ENCODE data around the gene SPRTN. TPM values are rescaled to one million over a fixed set of nuclear protein-coding genes. Genes with fewer than 3 reads are reported as not detected.

The SPRTN gene
- total RNA-seq, 2 donors from 2014 or later = 6.7 to 15.2 TPM

- Mint-ChIP-seq H3K27ac (no peak overlapping the region), H3K36me3 (ENCODE audit: low read depth) (peaks cover 71% of the 10 kb centered on the region), H3K4me1 (no peaks in the 10 kb centered on the region), H3K9me3 (no peaks in the 10 kb centered on the region), H3K4me3 (no peak overlapping the region), H3K27me3 (no peaks in the 10 kb centered on the region)
- ATAC-seq (replicated peaks) = no peak
These were observed 13.7 kb downstream of the SPRTN start for GRCh38 chr1:231351816-231352215.

GRCh38 chr1:231353086-231353485 is 15.0 kb downstream of the SPRTN start:
- Mint-ChIP-seq H3K27ac (no peak overlapping the region), H3K4me3 (no peak overlapping the region), H3K9me3 (no peaks in the 10 kb centered on the region), H3K4me1 (peaks cover 6% of the 10 kb centered on the region), H3K27me3 (no peaks in the 10 kb centered on the region), H3K36me3 (ENCODE audit: low read depth) (peaks cover 59% of the 10 kb centered on the region)
- ATAC-seq (replicated peaks) = no peak

- Mint-ChIP-seq H3K27ac (no peak overlapping the region), H3K9me3 (no peaks in the 10 kb centered on the region), H3K27me3 (no peaks in the 10 kb centered on the region), H3K4me3 (no peak overlapping the region), H3K4me1 (peaks cover 7% of the 10 kb centered on the region), H3K36me3 (ENCODE audit: low read depth) (peaks cover 46% of the 10 kb centered on the region)
- no peak for ATAC-seq (replicated peaks)
These were observed 16.4 kb downstream of the SPRTN start for GRCh38 chr1:231354330-231355020.

- H3K9me3 Mint-ChIP-seq = no peaks in the 10 kb centered on the region
- no peak overlapping the region for H3K4me3 Mint-ChIP-seq
- peak overlapping the region; percentile 75 for H3K27ac Mint-ChIP-seq
- peaks cover 45% of the 10 kb centered on the region for H3K36me3 Mint-ChIP-seq (ENCODE audit: low read depth)
- H3K4me1 Mint-ChIP-seq = peaks cover 7% of the 10 kb centered on the region
- no peak for ATAC-seq (replicated peaks)
- H3K27me3 Mint-ChIP-seq = no peaks in the 10 kb centered on the region
These were observed 17.1 kb downstream of the SPRTN start for GRCh38 chr1:231355171-231355570.

GRCh38 chr1:231357187-231357772 is 19.2 kb downstream of the SPRTN start:
- H3K9me3 Mint-ChIP-seq = no peaks in the 10 kb centered on the region
- no peak overlapping the region for H3K27ac Mint-ChIP-seq
- H3K27me3 Mint-ChIP-seq = no peaks in the 10 kb centered on the region
- H3K4me1 Mint-ChIP-seq = peaks cover 7% of the 10 kb centered on the region
- H3K4me3 Mint-ChIP-seq = no peak overlapping the region
- no peak for ATAC-seq (replicated peaks)
- peaks cover 39% of the 10 kb centered on the region for H3K36me3 Mint-ChIP-seq (ENCODE audit: low read depth)

GRCh38 chr1:231357831-231358354 is 19.8 kb downstream of the SPRTN start:
- peaks cover 38% of the 10 kb centered on the region for H3K36me3 Mint-ChIP-seq (ENCODE audit: low read depth)
- H3K9me3 Mint-ChIP-seq = no peaks in the 10 kb centered on the region
- no peaks in the 10 kb centered on the region for H3K27me3 Mint-ChIP-seq
- H3K4me3 Mint-ChIP-seq = no peak overlapping the region
- H3K27ac Mint-ChIP-seq = no peak overlapping the region
- peak; percentile 85 for ATAC-seq (replicated peaks)
- peaks cover 7% of the 10 kb centered on the region for H3K4me1 Mint-ChIP-seq

- peaks cover 7% of the 10 kb centered on the region for H3K4me1 Mint-ChIP-seq
- H3K36me3 Mint-ChIP-seq (ENCODE audit: low read depth) = peaks cover 42% of the 10 kb centered on the region
- peak; percentile 45 for ATAC-seq (replicated peaks)
- H3K4me3 Mint-ChIP-seq = no peak overlapping the region
- H3K9me3 Mint-ChIP-seq = no peaks in the 10 kb centered on the region
- H3K27me3 Mint-ChIP-seq = no peaks in the 10 kb centered on the region
- no peak overlapping the region for H3K27ac Mint-ChIP-seq
These were observed 21.0 kb downstream of the SPRTN start for GRCh38 chr1:231359113-231359512.

GRCh38 chr1:231362325-231362724 is 24.2 kb downstream of the SPRTN start:
- Mint-ChIP-seq H3K36me3 (ENCODE audit: low read depth) (peaks cover 67% of the 10 kb centered on the region), H3K27me3 (no peaks in the 10 kb centered on the region), H3K4me1 (peaks cover 7% of the 10 kb centered on the region), H3K27ac (no peak overlapping the region), H3K9me3 (no peaks in the 10 kb centered on the region), H3K4me3 (no peak overlapping the region)
- no peak for ATAC-seq (replicated peaks)

GRCh38 chr1:231363624-231364023 is 25.5 kb downstream of the SPRTN start:
- Mint-ChIP-seq H3K4me3 (no peak overlapping the region), H3K27me3 (no peaks in the 10 kb centered on the region), H3K36me3 (ENCODE audit: low read depth) (peaks cover 80% of the 10 kb centered on the region), H3K9me3 (no peaks in the 10 kb centered on the region), H3K27ac (no peak overlapping the region), H3K4me1 (no peaks in the 10 kb centered on the region)
- no peak for ATAC-seq (replicated peaks)

- H3K36me3 Mint-ChIP-seq (ENCODE audit: low read depth) = peaks cover 86% of the 10 kb centered on the region
- H3K4me1 Mint-ChIP-seq = peaks cover 4% of the 10 kb centered on the region
- no peak for ATAC-seq (replicated peaks)
- H3K27me3 Mint-ChIP-seq = no peaks in the 10 kb centered on the region
- no peaks in the 10 kb centered on the region for H3K9me3 Mint-ChIP-seq
- H3K4me3 Mint-ChIP-seq = no peak overlapping the region
- H3K27ac Mint-ChIP-seq = no peak overlapping the region
These were observed 26.1 kb downstream of the SPRTN start for GRCh38 chr1:231364192-231364591.

GRCh38 chr1:231369282-231369681 is 31.2 kb downstream of the SPRTN start:
- H3K27me3 Mint-ChIP-seq = no peaks in the 10 kb centered on the region
- no peak for ATAC-seq (replicated peaks)
- no peaks in the 10 kb centered on the region for H3K9me3 Mint-ChIP-seq
- peaks cover 5% of the 10 kb centered on the region for H3K4me1 Mint-ChIP-seq
- H3K36me3 Mint-ChIP-seq (ENCODE audit: low read depth) = peaks cover 82% of the 10 kb centered on the region
- H3K27ac Mint-ChIP-seq = peak overlapping the region; percentile 48
- no peak overlapping the region for H3K4me3 Mint-ChIP-seq

GRCh38 chr1:231372501-231372900 is 34.4 kb downstream of the SPRTN start:
- ATAC-seq (replicated peaks) = no peak
- no peak overlapping the region for H3K27ac Mint-ChIP-seq
- H3K36me3 Mint-ChIP-seq (ENCODE audit: low read depth) = peaks cover 58% of the 10 kb centered on the region

GRCh38 chr1:231374394-231374793 is 36.3 kb downstream of the SPRTN start:
- no peaks in the 10 kb centered on the region for H3K9me3 Mint-ChIP-seq
- peaks cover 27% of the 10 kb centered on the region for H3K4me1 Mint-ChIP-seq
- no peak overlapping the region for H3K27ac Mint-ChIP-seq
- no peak for ATAC-seq (replicated peaks)
- no peak overlapping the region for H3K4me3 Mint-ChIP-seq
- peaks cover 40% of the 10 kb centered on the region for H3K36me3 Mint-ChIP-seq (ENCODE audit: low read depth)
- H3K27me3 Mint-ChIP-seq = no peaks in the 10 kb centered on the region

More at GRCh38 chr1:231372501-231372900, 34.4 kb downstream of the SPRTN start:
- H3K4me1 Mint-ChIP-seq = peaks cover 25% of the 10 kb centered on the region
- H3K9me3 Mint-ChIP-seq = no peaks in the 10 kb centered on the region
- no peaks in the 10 kb centered on the region for H3K27me3 Mint-ChIP-seq
- no peak overlapping the region for H3K4me3 Mint-ChIP-seq

- peaks cover 34% of the 10 kb centered on the region for H3K4me1 Mint-ChIP-seq
- ATAC-seq (replicated peaks) = no peak
- H3K36me3 Mint-ChIP-seq (ENCODE audit: low read depth) = peaks cover 35% of the 10 kb centered on the region
- no peak overlapping the region for H3K27ac Mint-ChIP-seq
- no peaks in the 10 kb centered on the region for H3K27me3 Mint-ChIP-seq
- no peaks in the 10 kb centered on the region for H3K9me3 Mint-ChIP-seq
- no peak overlapping the region for H3K4me3 Mint-ChIP-seq
These were observed 38.0 kb downstream of the SPRTN start for GRCh38 chr1:231376101-231376500.

- H3K4me1 Mint-ChIP-seq = peaks cover 34% of the 10 kb centered on the region
These were observed 38.9 kb downstream of the SPRTN start for GRCh38 chr1:231376875-231377549.

More at GRCh38 chr1:231376875-231377549, 38.9 kb downstream of the SPRTN start:
- Mint-ChIP-seq H3K4me3 (peak overlapping the region; percentile 57), H3K27me3 (no peaks in the 10 kb centered on the region), H3K27ac (peak overlapping the region; percentile 83), H3K36me3 (ENCODE audit: low read depth) (peaks cover 28% of the 10 kb centered on the region), H3K9me3 (no peaks in the 10 kb centered on the region)
- peak; percentile 92 for ATAC-seq (replicated peaks)

All from activated T-helper 17 cell treated with anti-CD3 and anti-CD28 coated beads, Interleukin-2, amount 50 U/mL, for 72 hours (primary cell).